Kidney epithelial cell (primary cell): ENCODE data around the gene RGS9. TPM values are rescaled to one million over a fixed set of nuclear protein-coding genes. Genes with fewer than 3 reads are reported as not detected.
A peak's percentile ranks its signal among the peaks of the same experiment; 100 is the strongest.

Source experiments
- DNase-seq: peaks from one replicate; pipeline ENCODE4 v3.0.0-alpha.2; 2010; ENCODE audit warnings: low read depth
- H3K27me3 ChIP-seq: 2 replicates; pipeline ENCODE4 v1.6.0; 2011; ENCODE audit warnings: low read length; ENCODE audit not compliant: control insufficient read depth, insufficient read depth
- H3K36me3 ChIP-seq: 2 replicates; pipeline ENCODE4 v1.5.1; 2011; ENCODE audit warnings: low read length; ENCODE audit not compliant: control insufficient read depth, insufficient read depth
- H3K4me3 ChIP-seq: 2 replicates; pipeline ENCODE4 v1.5.1; 2011; ENCODE audit warnings: low read depth, mild to moderate bottlenecking, control low read depth, low read length
- total RNA-seq: library from RNA; depleted of rRNA; stranded (reverse); fragments of >200 nt; gene quantifications from 2 replicates; pipeline ENCODE4 v1.2.3, GENCODE V29; 2015
- TF ChIP-seq, protein P1 (sequence below): IDR thresholded peaks from 2 replicates; pipeline ENCODE4 v1.5.1; 2011; ENCODE audit warnings: mild to moderate bottlenecking, moderate library complexity, low read length, control low read depth, inconsistent platforms; ENCODE audit not compliant: insufficient read depth, poor library complexity, severe bottlenecking

Gene RGS9
- total RNA-seq, 1 donor from 2014 or later: 7.5 TPM

DNA sequence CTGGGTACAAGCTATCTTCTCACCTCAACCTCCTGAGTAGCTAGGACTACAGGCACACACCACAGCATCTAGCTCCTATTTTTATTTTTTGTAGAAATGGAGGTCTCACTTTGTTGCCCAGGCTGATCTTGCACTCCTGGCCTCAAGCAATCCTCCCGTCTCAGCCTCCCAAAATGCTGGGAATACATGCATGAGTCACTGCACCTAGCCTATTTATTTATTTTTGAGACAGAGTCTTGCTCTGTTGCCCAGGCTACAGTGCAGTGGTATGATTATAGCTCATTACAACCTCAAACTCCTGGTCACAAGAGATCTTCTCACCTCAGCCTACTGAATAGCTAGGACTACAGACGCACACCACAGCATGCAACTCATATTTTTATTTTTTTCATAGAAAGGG is 40.1 kb upstream of the RGS9 start:
- no peaks in the 10 kb centered on the region for H3K36me3 ChIP-seq
- no peak for DNase-seq
- TF ChIP-seq, protein P1, sequence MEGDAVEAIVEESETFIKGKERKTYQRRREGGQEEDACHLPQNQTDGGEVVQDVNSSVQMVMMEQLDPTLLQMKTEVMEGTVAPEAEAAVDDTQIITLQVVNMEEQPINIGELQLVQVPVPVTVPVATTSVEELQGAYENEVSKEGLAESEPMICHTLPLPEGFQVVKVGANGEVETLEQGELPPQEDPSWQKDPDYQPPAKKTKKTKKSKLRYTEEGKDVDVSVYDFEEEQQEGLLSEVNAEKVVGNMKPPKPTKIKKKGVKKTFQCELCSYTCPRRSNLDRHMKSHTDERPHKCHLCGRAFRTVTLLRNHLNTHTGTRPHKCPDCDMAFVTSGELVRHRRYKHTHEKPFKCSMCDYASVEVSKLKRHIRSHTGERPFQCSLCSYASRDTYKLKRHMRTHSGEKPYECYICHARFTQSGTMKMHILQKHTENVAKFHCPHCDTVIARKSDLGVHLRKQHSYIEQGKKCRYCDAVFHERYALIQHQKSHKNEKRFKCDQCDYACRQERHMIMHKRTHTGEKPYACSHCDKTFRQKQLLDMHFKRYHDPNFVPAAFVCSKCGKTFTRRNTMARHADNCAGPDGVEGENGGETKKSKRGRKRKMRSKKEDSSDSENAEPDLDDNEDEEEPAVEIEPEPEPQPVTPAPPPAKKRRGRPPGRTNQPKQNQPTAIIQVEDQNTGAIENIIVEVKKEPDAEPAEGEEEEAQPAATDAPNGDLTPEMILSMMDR: no peak
- H3K4me3 ChIP-seq: no peak overlapping the region
- no peaks in the 10 kb centered on the region for H3K27me3 ChIP-seq

DNA sequence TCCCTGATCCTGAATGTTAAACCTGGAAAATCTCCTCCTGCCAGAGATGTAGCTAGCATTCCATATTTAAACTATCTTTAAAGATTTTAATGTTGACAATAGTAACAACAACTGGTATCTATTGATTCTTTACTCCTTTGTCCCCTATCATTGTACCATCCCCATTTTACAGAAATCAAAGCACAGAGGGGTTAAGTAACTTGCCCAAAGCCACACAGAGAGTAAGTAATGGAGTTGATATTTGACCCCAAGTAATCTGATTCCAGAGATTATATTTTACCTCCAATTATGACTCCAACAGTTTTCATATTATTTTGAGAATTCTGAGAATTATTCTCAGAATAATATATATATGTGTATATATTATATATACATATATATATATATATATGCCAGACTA is 37.7 kb upstream of the RGS9 start:
- TF ChIP-seq, protein P1: no peak
- H3K36me3 ChIP-seq: no peaks in the 10 kb centered on the region
- no peaks in the 10 kb centered on the region for H3K27me3 ChIP-seq
- DNase-seq: no peak
- H3K4me3 ChIP-seq: no peak overlapping the region

DNA sequence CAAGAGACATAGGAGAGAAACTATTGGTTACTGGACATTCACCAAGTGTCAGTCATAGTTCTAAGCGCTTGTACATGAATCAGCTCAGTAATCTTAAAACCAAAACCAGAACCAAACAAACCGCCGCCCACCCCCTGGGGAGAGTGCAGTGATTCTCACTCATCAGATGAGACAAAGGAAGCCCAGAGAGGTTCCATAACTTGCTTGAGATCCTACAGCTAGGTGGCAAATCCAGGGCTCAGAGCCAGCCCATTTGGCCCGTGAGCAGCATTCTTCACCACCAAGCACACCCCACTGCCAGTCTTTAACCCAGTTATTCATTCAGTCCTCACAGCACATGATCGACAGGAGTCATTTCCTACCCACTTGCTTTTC is 37.2 kb upstream of the RGS9 start:
- peak overlapping the region; percentile 42 for H3K4me3 ChIP-seq
- no peaks in the 10 kb centered on the region for H3K36me3 ChIP-seq
- peak; percentile 52 for DNase-seq
- H3K27me3 ChIP-seq: no peaks in the 10 kb centered on the region
- TF ChIP-seq, protein P1: no peak

DNA sequence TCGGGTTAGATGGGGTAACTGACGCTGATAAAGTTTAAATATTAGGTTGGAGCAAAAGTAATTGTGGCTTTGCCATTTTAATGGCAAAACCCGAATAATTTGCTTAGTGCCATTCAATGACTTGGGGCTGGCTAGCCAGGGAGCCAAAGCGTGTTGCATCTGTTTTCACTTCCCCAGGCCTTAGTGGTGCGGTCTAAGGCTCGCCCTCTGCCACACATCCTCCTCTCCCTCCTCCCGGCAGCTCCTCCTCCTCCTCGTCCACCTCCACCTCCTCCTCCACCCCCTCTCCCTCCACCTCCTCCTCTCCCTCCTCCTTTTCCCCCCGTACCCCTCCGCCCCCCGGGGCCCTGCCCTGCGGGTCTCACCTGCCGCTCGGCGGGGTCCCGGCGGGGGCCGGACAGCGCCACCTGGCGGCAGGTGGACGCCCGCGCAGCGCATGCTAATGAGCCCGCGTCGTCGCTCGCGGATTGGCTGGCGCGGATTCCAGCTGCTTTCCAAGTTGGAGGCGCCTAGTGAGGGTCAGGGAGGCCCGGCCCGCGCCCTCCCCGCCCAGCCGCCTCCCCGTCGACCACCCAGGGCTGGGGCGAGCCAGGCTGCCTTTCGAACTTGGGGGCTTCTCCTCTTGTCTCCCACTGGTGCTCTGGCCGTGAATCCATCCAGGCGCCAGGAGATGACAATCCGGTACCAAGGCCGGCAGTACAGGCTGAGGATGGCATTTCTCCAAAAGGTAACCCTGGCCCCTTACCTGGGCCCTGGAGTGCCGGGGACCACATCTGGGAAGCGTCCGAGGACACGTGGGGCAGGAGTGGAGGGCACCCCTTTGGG is 36.6 kb upstream of the RGS9 start:
- Histone ChIP-seq H3K36me3 (no peaks in the 10 kb centered on the region), H3K4me3 (peak overlapping the region; percentile 42), H3K27me3 (no peaks in the 10 kb centered on the region)
- TF ChIP-seq, protein P1: peak; percentile 47
- DNase-seq: peak; percentile 12

- no peaks in the 10 kb centered on the region for H3K36me3 ChIP-seq
- no peaks in the 10 kb centered on the region for H3K27me3 ChIP-seq
- TF ChIP-seq, protein P1: no peak
- H3K4me3 ChIP-seq: peak overlapping the region; percentile 42
- no peak for DNase-seq
Observed at GRCh38 chr17:65101371-65101770, 35.8 kb upstream of the RGS9 start.

GRCh38 chr17:65102235-65102634 is 34.9 kb upstream of the RGS9 start:
- Histone ChIP-seq H3K36me3 (no peaks in the 10 kb centered on the region), H3K27me3 (no peaks in the 10 kb centered on the region), H3K4me3 (no peak overlapping the region)
- TF ChIP-seq, protein P1: no peak
- no peak for DNase-seq
